ENCODE results near the gene STAG3.
"Not testable (repeated sequence)": the region's sequence is repeated elsewhere in the genome, so short reads cannot be mapped to it uniquely, and the experiment has no call there.

STAG3 gene

DNA sequence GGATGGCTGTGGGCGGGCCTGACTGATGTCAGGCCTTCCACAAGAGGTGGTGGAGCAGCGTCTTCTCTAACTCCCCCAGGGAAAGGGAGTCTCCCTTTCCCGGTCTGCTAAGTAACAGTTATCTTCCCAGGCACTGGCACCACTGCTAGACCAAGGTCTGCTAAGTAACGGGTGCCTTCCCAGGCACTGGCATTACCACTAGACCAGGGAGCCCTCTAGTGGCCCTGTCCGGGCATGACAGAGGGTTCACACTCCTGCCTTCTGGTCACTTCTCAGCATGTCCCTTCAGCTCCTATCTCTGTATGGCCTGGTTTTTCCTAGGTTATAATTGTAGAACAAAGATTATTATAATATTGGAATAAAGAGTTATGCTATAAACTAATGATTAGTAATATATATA, 40.2 kb downstream of the STAG3 start:
- not testable (repeated sequence) for H3K4me3 ChIP-seq (ENCODE audit: low read length); DNase-seq (ENCODE audit: low read depth)
- TF ChIP-seq CTCF (IDR thresholded peaks at IDR 0.05; ENCODE audit: insufficient read depth, low read depth, low read length, missing control alignments), result peak; percentile 45

GRCh38 chr7:100219271-100219737, 41.6 kb downstream of the STAG3 start:
- H3K4me3 ChIP-seq (ENCODE audit: low read length), result no peak overlapping the region
- no peak for TF ChIP-seq CTCF (IDR thresholded peaks at IDR 0.05; ENCODE audit: insufficient read depth, low read depth, low read length, missing control alignments)
- no peak for DNase-seq (ENCODE audit: low read depth)

- H3K4me3 ChIP-seq (ENCODE audit: low read length); DNase-seq (ENCODE audit: low read depth): not testable (repeated sequence)
Observed at GRCh38 chr7:100219801-100220585, 42.3 kb downstream of the STAG3 start, which contains the start of gene PVRIG. PVRIG (plus strand) TSS chr7:100219949; CDS start chr7:100219971, 22 bp downstream.

DNA sequence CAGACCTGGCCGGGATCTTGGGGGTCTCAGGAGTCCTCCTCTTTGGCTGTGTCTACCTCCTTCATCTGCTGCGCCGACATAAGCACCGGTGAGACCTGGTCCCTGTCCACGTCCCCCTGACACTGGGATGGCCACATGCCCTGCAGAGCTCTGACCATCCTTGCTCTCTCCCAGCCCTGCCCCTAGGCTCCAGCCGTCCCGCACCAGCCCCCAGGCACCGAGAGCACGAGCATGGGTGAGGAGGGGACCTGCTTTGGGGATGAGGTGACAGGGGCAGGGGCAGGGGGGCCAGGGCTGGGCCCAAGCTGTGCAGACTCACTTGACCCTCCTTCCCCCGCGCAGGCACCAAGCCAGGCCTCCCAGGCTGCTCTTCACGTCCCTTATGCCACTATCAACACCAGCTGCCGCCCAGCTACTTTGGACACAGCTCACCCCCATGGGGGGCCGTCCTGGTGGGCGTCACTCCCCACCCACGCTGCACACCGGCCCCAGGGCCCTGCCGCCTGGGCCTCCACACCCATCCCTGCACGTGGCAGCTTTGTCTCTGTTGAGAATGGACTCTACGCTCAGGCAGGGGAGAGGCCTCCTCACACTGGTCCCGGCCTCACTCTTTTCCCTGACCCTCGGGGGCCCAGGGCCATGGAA, 43.0 kb downstream of the STAG3 start:
- H3K4me3 ChIP-seq (ENCODE audit: low read length), result no peak overlapping the region
- TF ChIP-seq CTCF (IDR thresholded peaks at IDR 0.05; ENCODE audit: insufficient read depth, low read depth, low read length, missing control alignments), result no peak
- no peak for DNase-seq (ENCODE audit: low read depth)

GRCh38 chr7:100221231-100221718, 43.6 kb downstream of the STAG3 start:
- TF ChIP-seq CTCF (IDR thresholded peaks at IDR 0.05; ENCODE audit: insufficient read depth, low read depth, low read length, missing control alignments), result no peak
- DNase-seq (ENCODE audit: low read depth), result no peak
- no peak overlapping the region for H3K4me3 ChIP-seq (ENCODE audit: low read length)

DNA sequence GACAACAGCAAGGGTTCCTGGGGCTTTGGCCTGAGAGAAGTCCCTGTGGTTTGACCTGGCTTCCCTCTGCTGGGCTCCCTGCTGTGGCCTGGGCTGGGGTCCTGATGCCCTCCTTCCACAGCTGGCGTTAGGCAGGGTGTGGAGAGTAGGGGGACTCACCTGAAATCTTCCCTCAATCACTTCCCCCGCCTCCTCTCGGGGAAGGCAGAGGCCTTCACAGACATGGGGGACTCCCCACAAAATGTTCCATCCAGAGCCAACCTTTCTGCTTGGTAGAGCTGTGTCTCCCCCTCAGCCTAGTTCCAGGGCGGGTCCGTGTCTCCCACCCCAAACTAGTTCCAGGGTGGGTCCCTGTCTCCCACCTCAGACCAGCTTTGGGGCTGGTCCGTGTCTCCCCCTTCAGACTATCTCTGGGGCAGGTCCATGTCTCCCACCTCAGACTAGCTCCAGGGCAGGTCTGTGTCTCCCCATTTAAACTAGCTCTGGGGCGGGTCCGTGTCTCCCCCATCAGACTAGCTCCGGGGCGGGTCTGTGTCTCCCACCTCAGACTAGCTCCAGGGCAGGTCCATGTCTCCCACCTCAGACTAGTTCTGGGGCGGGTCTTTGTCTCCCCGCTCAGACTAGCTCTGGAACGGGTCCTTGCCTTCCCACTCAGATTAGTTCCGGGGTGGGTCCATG, 44.2 kb downstream of the STAG3 start:
- TF ChIP-seq CTCF (IDR thresholded peaks at IDR 0.05; ENCODE audit: insufficient read depth, low read depth, low read length, missing control alignments), result no peak
- H3K4me3 ChIP-seq (ENCODE audit: low read length), result no peak overlapping the region
- no peak for DNase-seq (ENCODE audit: low read depth)

Measured in epithelial cell of esophagus (primary cell).